HG02852 (cell line): ENCODE results near the gene PLCH2.

ENCODE experiments used
- ATAC-seq: cut with Tn5 transposase; IDR thresholded peaks from one replicate; pipeline ENCODE4 v1.9.1; 2021; ENCODE audit warnings: mild to moderate bottlenecking, moderate library complexity; ENCODE audit not compliant: unreplicated experiment

The PLCH2 gene

GRCh38 chr1:2496087-2496622 is 20.1 kb downstream of the PLCH2 start:
- ATAC-seq: no peak

GRCh38 chr1:2496746-2497145 is 20.7 kb downstream of the PLCH2 start:
- no peak for ATAC-seq

GRCh38 chr1:2497891-2498290 is 21.8 kb downstream of the PLCH2 start:
- no peak for ATAC-seq

GRCh38 chr1:2498648-2499047 is 22.6 kb downstream of the PLCH2 start:
- no peak for ATAC-seq

GRCh38 chr1:2499260-2499659 is 23.2 kb downstream of the PLCH2 start:
- no peak for ATAC-seq

- no peak for ATAC-seq
Observed at GRCh38 chr1:2499986-2500596, 24.0 kb downstream of the PLCH2 start.

- ATAC-seq: no peak
Observed at GRCh38 chr1:2501041-2501819, 25.1 kb downstream of the PLCH2 start.

GRCh38 chr1:2501820-2502119 is 25.7 kb downstream of the PLCH2 start:
- ATAC-seq: no peak

GRCh38 chr1:2502210-2502609 is 26.1 kb downstream of the PLCH2 start:
- ATAC-seq: no peak

- ATAC-seq: no peak
Observed at GRCh38 chr1:2502661-2503553, 26.8 kb downstream of the PLCH2 start.

- ATAC-seq: no peak
Observed at GRCh38 chr1:2503554-2504224, 27.6 kb downstream of the PLCH2 start.

GRCh38 chr1:2504225-2504948 is 28.3 kb downstream of the PLCH2 start:
- no peak for ATAC-seq

- no peak for ATAC-seq
Observed at GRCh38 chr1:2504949-2505272, 28.8 kb downstream of the PLCH2 start.

GRCh38 chr1:2505461-2505994 is 29.4 kb downstream of the PLCH2 start:
- no peak for ATAC-seq

GRCh38 chr1:2506007-2506860 is 30.1 kb downstream of the PLCH2 start:
- ATAC-seq: no peak

GRCh38 chr1:2506901-2507565 is 30.9 kb downstream of the PLCH2 start:
- ATAC-seq: no peak

GRCh38 chr1:2507744-2508155 is 31.7 kb downstream of the PLCH2 start:
- no peak for ATAC-seq

GRCh38 chr1:2508180-2508579 is 32.1 kb downstream of the PLCH2 start:
- no peak for ATAC-seq

- ATAC-seq: no peak
Observed at GRCh38 chr1:2508751-2509150, 32.7 kb downstream of the PLCH2 start.
